ENCODE measurements around the gene UBE2M.
"Not testable (repeated sequence)": the region's sequence is repeated elsewhere in the genome, so short reads cannot be mapped to it uniquely, and the experiment has no call there.

Gene UBE2M

DNA sequence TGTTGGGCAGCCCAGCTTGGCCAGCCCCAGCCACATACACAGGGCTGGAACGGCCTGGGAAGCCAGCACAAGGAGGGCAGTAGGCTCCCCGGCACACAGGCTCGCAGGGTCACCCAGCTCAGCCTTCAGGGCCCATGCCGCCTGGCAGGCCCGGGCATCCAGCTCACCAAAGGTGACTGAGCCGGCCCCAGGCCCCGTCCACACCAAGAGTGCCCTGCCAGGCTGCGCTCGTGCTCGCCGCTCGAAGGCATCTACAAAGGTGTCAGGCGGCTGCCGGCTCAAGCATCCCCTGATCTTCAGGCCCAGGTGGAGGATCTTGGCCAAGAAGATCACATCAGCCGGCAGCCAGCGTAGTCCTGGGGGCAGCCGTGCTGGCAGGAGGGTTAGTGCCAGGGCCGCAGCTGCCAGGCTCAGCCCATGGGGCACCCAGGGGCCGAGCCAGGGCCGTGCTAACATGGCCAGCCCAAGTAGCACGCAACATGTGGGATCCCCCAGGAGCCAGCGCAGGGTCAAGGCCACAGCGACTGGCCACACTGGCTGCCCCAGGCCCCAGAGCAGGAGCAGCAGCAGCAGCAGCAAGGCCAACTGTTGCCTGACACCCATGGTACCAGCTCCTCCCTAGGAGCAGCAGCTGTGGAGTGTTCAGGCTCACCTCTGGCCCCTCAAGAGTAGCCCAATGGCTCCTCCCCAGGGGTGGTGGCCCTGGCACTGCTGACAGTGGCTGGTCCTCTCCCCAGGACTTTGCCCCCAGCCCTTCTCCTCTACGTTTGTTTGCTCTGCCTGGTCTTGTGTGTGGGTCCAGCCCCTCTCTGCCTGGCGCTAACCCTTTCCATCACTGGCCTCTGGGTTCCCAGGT lies 46.8 kb downstream of the UBE2M start, which contains the start of gene SLC27A5:
SLC27A5 (minus strand) TSS at position 640 of the 856 bp plus-strand sequence; CDS start at position 603, 37 bp downstream.
- no peak for DNase-seq

DNA sequence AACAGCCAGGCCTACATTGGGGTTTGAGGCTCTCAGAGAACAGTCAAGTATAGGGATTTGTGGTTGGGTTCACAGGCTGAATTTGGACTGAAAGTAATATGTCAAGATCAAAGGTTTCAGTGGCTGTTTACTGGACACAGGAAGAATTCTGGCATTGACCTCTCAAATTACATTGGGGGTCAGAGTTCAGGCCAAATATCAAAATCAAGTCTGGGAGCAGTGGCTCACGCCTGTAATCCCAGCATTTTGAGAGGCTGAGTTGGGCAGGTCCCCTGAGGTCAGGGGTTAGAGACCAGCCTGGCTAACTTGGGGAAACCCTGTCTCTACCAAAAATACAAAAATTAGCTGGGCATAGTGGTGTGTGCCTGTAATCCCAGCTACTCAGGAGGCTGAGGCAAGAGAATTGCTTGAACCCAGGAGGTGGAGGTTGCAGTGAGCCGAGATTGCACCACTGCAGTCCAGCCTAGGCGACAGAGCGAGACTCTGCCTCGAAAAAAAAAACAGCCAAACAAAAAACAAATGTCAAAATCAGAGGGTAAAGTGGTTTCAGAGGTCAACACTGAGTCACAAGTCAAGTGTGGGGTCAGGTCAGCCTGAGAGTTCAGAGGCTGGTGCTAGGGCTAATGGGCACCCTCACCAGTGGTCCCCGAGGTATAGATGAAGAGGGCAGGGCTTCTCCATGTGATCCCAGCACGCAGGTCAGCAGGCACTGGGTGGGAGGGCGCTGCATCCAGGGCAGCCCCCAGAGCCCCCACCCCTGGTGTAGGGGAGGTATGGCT lies 48.1 kb downstream of the UBE2M start:
- no peak for DNase-seq

DNA sequence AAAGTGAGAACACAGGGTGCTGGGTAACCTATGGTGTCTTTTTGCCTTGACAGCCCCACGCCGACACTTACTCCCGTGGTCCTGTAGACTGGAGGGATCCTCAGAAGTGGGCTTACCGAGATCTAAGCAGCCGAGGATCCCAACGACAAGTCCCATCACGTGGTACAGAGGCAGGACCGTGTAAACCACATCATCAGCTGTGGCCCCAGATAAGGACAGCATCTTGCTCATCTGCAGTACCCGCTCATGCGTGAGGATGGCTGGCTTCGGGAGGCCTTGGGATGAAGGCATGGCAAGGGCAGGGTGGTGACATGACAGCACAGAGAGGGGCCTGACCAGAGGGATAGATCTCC lies 48.7 kb downstream of the UBE2M start:
- no peak for DNase-seq

DNA sequence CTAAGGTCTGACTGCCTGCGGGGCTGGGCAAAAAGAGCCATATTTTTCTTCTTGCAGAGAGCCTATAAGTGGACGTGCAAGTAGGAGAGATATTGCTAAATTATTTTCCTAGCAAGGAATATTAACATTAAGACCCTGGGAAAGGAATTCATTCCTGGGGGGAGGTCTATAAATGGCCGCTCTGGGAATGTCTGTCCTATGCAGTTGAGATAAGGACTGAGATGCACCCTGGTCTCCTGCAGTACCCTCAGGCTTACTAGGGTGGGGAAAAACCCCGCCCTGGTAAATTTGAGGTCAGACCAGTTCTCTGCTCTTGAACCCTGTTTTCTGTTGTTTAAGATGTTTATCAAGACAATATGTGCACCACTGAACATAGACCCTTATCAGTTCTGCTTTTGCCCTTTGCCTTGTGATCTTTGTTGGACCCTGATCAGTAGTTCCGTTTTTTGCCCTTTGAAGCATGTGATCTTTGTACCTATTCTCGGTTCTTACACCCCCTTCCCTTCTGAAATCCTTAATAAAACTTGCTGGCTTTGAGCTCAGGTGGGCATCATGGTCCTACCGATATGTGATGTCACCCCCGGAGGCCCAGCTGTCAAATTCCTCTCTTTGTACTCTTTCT lies 50.7 kb downstream of the UBE2M start:
- DNase-seq, result not testable (repeated sequence)
